HT-29 (cell line): ENCODE results near the gene OR5T3. TPM values are rescaled to one million over a fixed set of nuclear protein-coding genes. Genes with fewer than 3 reads are reported as not detected.

ENCODE experiments used
- DNase-seq: peaks from one replicate; pipeline ENCODE4 v3.0.0-alpha.2; 2015; ENCODE audit warnings: low spot score
- total RNA-seq: library from RNA; depleted of rRNA; stranded (reverse); fragments of >200 nt; shearing (Covaris generic); gene quantifications from 2 replicates; pipeline ENCODE4 v1.2.3, GENCODE V29; 2014; rRNA removed

The OR5T3 gene
- total RNA-seq = not detected in 2 replicates

DNA sequence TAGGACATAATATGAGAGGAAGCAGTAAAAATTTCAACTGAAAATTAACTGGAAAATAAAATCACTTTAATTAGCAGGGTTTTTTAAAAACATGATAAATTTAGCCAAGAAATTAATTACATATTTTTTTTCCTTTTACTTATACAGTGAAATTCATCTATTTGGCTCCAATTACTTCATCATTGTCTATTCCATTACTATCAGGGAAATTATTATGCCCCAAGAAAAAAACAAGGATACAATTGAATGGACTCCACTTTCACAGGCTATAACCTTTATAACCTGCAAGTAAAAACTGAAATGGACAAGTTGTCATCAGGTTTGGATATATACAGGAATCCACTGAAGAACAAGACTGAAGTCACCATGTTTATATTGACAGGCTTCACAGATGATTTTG, at the start of gene OR5T3:
Gene OR5T3, plus strand, starts transcription at position 301 of the 400 bp plus-strand sequence. Its CDS starts 0 bp downstream, at position 301.
- no peak for DNase-seq

DNA sequence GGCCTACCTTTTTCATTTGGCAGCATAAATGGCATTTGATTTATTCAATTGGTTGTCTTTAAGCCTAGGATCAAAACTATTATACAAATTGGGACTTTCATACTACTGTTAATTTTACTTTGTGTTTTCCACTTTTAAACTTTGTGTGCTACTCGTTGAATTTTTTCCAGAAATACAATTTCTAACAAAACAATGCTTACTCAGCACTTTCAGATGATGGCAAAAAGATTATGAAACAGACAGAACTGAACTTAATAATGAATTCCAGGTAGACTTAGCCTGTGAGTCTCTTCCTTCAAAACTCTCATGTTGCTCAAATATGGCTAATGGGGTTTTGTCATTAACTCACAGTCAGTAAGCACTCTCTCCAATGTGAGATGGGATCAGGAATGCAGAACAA, 44.3 kb upstream of the OR5T3 start:
- no peak for DNase-seq

GRCh38 chr11:56214537-56214936, 37.5 kb upstream of the OR5T3 start:
- no peak for DNase-seq

DNA sequence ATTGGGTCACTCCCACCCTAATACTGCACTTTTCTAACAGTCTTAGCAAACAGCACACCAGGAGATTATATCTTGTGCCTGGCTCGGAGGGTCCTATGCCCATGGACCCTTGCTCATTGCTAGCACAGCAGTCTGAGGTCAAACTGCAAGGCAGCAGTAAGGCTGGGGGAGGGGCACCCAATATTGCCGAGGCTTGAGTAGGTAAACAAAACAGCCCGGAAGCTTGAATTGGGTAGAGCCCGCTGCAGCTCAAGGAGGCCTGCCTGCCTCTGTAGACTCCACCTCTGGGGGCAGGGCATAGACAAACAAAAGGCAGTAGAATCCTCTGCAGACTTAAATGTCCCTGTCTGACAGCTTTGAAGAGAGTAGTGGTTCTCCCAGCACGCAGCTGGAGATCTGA, 32.3 kb upstream of the OR5T3 start:
- peak; percentile 38 for DNase-seq

- DNase-seq = no peak
These were observed 17.9 kb upstream of the OR5T3 start, which contains the start of gene OR5T2 for GRCh38 chr11:56234155-56234554. OR5T2 (minus strand) TSS chr11:56234255; CDS start chr11:56233062, 1,193 bp downstream.

DNA sequence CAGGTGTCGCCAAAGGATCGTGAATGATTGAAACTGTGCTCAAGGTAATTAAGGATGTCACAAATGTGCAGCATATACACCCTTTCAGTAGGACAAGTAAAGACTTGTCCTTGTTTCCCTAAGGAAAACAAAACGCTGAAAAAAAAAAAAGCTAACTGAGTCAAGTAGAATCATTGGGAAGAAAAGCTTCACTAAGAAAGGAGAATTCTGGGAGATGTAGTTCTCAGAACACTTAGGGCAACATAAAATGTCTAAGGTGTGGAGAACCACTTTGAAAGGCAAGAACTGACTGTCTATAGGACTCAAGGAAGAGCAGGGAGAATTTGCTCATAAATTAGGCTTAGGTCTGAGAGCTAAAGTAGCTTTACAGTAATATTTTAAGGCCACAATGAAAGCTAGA, 19.0 kb downstream of the OR5T3 start:
- DNase-seq = peak; percentile 11

- DNase-seq = no peak
These were observed 21.8 kb downstream of the OR5T3 start, which contains the start of gene OR5T1 for GRCh38 chr11:56273854-56274253. OR5T1 (plus strand) TSS chr11:56274154; CDS start chr11:56275639, 1,485 bp downstream.

GRCh38 chr11:56292154-56292553, 40.1 kb downstream of the OR5T3 start, which contains the start of gene OR8H1:
OR8H1 (minus strand) TSS chr11:56292254; CDS start chr11:56291062, 1,192 bp downstream.
- no peak for DNase-seq

DNA sequence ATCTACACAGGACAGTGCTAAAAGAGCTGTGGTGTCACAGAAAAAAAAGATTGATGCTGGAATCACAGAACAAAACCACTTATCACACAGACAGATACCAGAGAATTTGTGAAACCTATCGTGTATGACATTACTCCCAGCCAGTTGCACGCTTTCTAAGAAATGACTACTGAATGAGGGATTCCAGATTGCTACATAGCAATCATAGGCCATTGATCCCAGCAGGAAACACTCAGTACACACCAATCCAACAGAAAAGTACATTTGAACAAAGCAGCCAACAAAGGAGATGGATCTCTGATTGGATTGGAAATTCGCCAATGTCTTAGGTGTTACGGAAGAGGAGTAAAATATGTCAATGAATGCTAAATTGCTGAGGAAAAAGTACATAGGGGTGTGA, 44.8 kb downstream of the OR5T3 start:
- DNase-seq = no peak

Other genes with a start within 250 kb of the OR5T3 start
- gene OR5AS1, start 224.6 kb upstream of the OR5T3 start, total RNA-seq = not detected in 2 replicates
- gene OR8I2, start 158.9 kb upstream of the OR5T3 start, total RNA-seq = not detected in 2 replicates
- gene OR8H2, start 148.6 kb upstream of the OR5T3 start, total RNA-seq = not detected in 2 replicates
- gene OR8H3, start 129.9 kb upstream of the OR5T3 start, total RNA-seq = not detected in 2 replicates
- gene OR8J3, start 112.1 kb upstream of the OR5T3 start, total RNA-seq = not detected in 2 replicates
- not detected in 2 replicates for gene OR8K5, start 91.9 kb upstream of the OR5T3 start, total RNA-seq
- not detected in 2 replicates for gene OR5J2, start 75.6 kb upstream of the OR5T3 start, total RNA-seq
- not detected in 2 replicates for gene OR5T2, start 18.0 kb upstream of the OR5T3 start, total RNA-seq
- gene OR5T1, start 21.9 kb downstream of the OR5T3 start, total RNA-seq = not detected in 2 replicates
- gene OR8H1, start 40.0 kb downstream of the OR5T3 start, total RNA-seq = not detected in 2 replicates
- gene OR8K3, start 62.9 kb downstream of the OR5T3 start, total RNA-seq = not detected in 2 replicates
- not detected in 2 replicates for gene OR8K1, start 93.8 kb downstream of the OR5T3 start, total RNA-seq
- gene OR8J1, start 102.0 kb downstream of the OR5T3 start, total RNA-seq = not detected in 2 replicates
- gene OR8U1, start 123.4 kb downstream of the OR5T3 start, total RNA-seq = not detected in 2 replicates
- not detected in 2 replicates for gene OR5AL1, start 160.4 kb downstream of the OR5T3 start, total RNA-seq
- gene OR5M3, start 221.1 kb downstream of the OR5T3 start, total RNA-seq = not detected in 2 replicates
- gene OR5M8, start 239.1 kb downstream of the OR5T3 start, total RNA-seq = not detected in 2 replicates